Omental fat pad (tissue), 4 donors: ENCODE measurements around the gene MAP1LC3B2. TPM values are rescaled to one million over a fixed set of nuclear protein-coding genes. Genes with fewer than 3 reads are reported as not detected.
A peak's percentile ranks its signal among the peaks of the same experiment; 100 is the strongest.

ENCODE experiments used
- ATAC-seq: fragments of 150-250 bp; one replicate; pipeline ENCODE4 v1.9.1; 2016; ENCODE audit warnings: mild to moderate bottlenecking, moderate library complexity; ENCODE audit not compliant: low FRiP score
- DNase-seq: peaks from one replicate; pipeline ENCODE4 v3.0.0-alpha.2; 2019; ENCODE audit warnings: low spot score
- CTCF ChIP-seq, 3 donors: fragments of 450-650 bp; IDR thresholded peaks; one replicate each; pipeline ENCODE4 v1.5.1; 2016 to 2017; ENCODE audit warnings: antibody characterized with exemption in 3 of 3, mild to moderate bottlenecking in 3 of 3, moderate library complexity in 2 of 3
- total RNA-seq, 4 donors: library from RNA; depleted of rRNA; stranded (reverse); fragments of >200 nt; gene quantifications; one replicate each; pipeline ENCODE4 v1.1.0, GENCODE V29; 2016

The MAP1LC3B2 gene
- total RNA-seq, 4 donors from 2014 or later, result 1.7 to 7.1 TPM; not detected in 2

GRCh38 chr12:116541547-116542344, 17.4 kb upstream of the MAP1LC3B2 start:
- no peak for ATAC-seq
- TF ChIP-seq CTCF (IDR thresholded peaks at IDR 0.05), result no peak
- DNase-seq, result no peak

- DNase-seq (no peak), ATAC-seq (no peak)
- no peak for TF ChIP-seq CTCF (IDR thresholded peaks at IDR 0.05)
Measured at GRCh38 chr12:116542345-116542956, 16.7 kb upstream of the MAP1LC3B2 start.

- DNase-seq, result no peak
- TF ChIP-seq CTCF (IDR thresholded peaks at IDR 0.05), result no peak
- ATAC-seq, result peak; percentile 35
Measured at GRCh38 chr12:116544656-116545055, 14.5 kb upstream of the MAP1LC3B2 start.

- DNase-seq, result no peak
- TF ChIP-seq CTCF (IDR thresholded peaks at IDR 0.05), result no peak
- ATAC-seq, result no peak
Measured at GRCh38 chr12:116545144-116545543, 14.0 kb upstream of the MAP1LC3B2 start.

- ATAC-seq (no peak), DNase-seq (no peak)
- no peak for TF ChIP-seq CTCF (IDR thresholded peaks at IDR 0.05)
Measured at GRCh38 chr12:116545936-116546335, 13.2 kb upstream of the MAP1LC3B2 start.

GRCh38 chr12:116547955-116548501, 11.2 kb upstream of the MAP1LC3B2 start:
- ATAC-seq (no peak), DNase-seq (no peak)
- TF ChIP-seq CTCF (IDR thresholded peaks at IDR 0.05), result no peak
